Sigmoid colon (tissue), 7 donors: Measurements from ENCODE around the gene DNAI1. TPM values are rescaled to one million over a fixed set of nuclear protein-coding genes. Genes with fewer than 3 reads are reported as not detected.
A peak's percentile ranks its signal among the peaks of the same experiment; 100 is the strongest.

ENCODE experiments used
- DNase-seq: peaks from one replicate; pipeline ENCODE4 v3.0.0-alpha.2; 2019
- H3K27ac ChIP-seq, 4 donors: fragments of 200-600 bp; sonication (generic); one replicate each; pipeline ENCODE4 v1.5.1; 2016 to 2019; ENCODE audit warnings: mild to moderate bottlenecking in 1 of 4
- H3K27me3 ChIP-seq, 3 donors: fragments of 200-600 bp; sonication (generic); one replicate each; pipeline ENCODE4 v1.5.1; 2019; ENCODE audit warnings: mild to moderate bottlenecking in 1 of 3
- H3K36me3 ChIP-seq, 4 donors: fragments of 200-600 bp; sonication (generic); one replicate each; pipeline ENCODE4 v1.5.1; 2016 to 2019
- H3K4me1 ChIP-seq, 4 donors: fragments of 200-600 bp; sonication (generic); one replicate each; pipeline ENCODE4 v1.5.1; 2017 to 2019
- H3K4me3 ChIP-seq, 4 donors: fragments of 200-600 bp; sonication (generic); one replicate each; pipeline ENCODE4 v1.5.1; 2017 to 2019; ENCODE audit warnings: mild to moderate bottlenecking in 2 of 4, moderate library complexity in 1 of 4
- H3K9me3 ChIP-seq, 4 donors: fragments of 200-600 bp in 3 of 4; sonication (generic) in 3 of 4; one replicate each; pipeline versions ENCODE4 v1.5.1 to v1.6.1; 2013 to 2019
- EP300 ChIP-seq, 4 donors: sonication (generic); formaldehyde crosslinking; IDR thresholded peaks; one replicate each; pipeline ENCODE4 v1.6.1; 2017; ENCODE audit warnings: antibody characterized with exemption in 4 of 4
- POLR2A ChIP-seq, 2 donors: fragments of 450-650 bp; IDR thresholded peaks; one replicate each; pipeline ENCODE4 v1.6.1; 2016; ENCODE audit warnings: antibody characterized with exemption in 2 of 2, mild to moderate bottlenecking in 2 of 2, moderate library complexity in 2 of 2
- POLR2AphosphoS5 ChIP-seq, 4 donors: sonication (generic); formaldehyde crosslinking; IDR thresholded peaks; one replicate each; pipeline ENCODE4 v1.6.1; 2017; ENCODE audit warnings: antibody characterized with exemption in 4 of 4
- WGBS, 2 donors: extraction: QIAGEN DNeasy Blood & Tissue Kit; methylation state at CpG; one replicate each; pipeline ENCODE4 v1.1.7; 2013; 5-methylcytosine and 5-hydroxymethylcytosine counted together
- intact Hi-C: fragments of 100-400 bp; cut with DNase I; formaldehyde crosslinking; loops from one replicate; pipeline ENCODE4 v1.15.1; 2023
- polyA plus RNA-seq, 3 donors: library from polyadenylated mRNA; stranded (reverse); fragments of 200-250 nt; gene quantifications; one replicate each; pipeline ENCODE4 v1.2.3, GENCODE V29; 2013
- total RNA-seq, 4 donors: library from RNA; depleted of rRNA; stranded (reverse); fragments of >200 nt; gene quantifications; one replicate each; pipeline ENCODE4 v1.1.0, GENCODE V29; 2016
- TF ChIP-seq, protein P1 (sequence below), 4 experiments: fragments of 450-650 bp in 3 of 4; fragments of 200-600 bp in 1 of 4; IDR thresholded peaks; one replicate each; pipeline ENCODE4 v1.5.1; 2016 to 2019; ENCODE audit warnings: antibody characterized with exemption in 4 of 4, mild to moderate bottlenecking in 3 of 4, moderate library complexity in 2 of 4
- donor health status: healthy with polysubstance abuse.
- donor health status: Bipolar disorder and iron deficiency.
- donor health status: healthy.

Gene DNAI1
- total and polyA plus RNA-seq, 7 donors, result under 0.01 to 0.01 TPM; not detected in 5

GRCh38 chr9:34507966-34508365, 49.4 kb downstream of the DNAI1 start:
- H3K27ac ChIP-seq, result no peak overlapping the region
- H3K36me3 ChIP-seq, result no peaks in the 10 kb centered on the region
- DNase-seq, result peak; percentile 17
- H3K4me3 ChIP-seq, result no peak overlapping the region
- TF ChIP-seq POLR2A (IDR thresholded peaks at IDR 0.05) (no peak), POLR2AphosphoS5 (IDR thresholded peaks at IDR 0.05) (no peak), EP300 (IDR thresholded peaks at IDR 0.05) (no peak)
- TF ChIP-seq, protein P1, sequence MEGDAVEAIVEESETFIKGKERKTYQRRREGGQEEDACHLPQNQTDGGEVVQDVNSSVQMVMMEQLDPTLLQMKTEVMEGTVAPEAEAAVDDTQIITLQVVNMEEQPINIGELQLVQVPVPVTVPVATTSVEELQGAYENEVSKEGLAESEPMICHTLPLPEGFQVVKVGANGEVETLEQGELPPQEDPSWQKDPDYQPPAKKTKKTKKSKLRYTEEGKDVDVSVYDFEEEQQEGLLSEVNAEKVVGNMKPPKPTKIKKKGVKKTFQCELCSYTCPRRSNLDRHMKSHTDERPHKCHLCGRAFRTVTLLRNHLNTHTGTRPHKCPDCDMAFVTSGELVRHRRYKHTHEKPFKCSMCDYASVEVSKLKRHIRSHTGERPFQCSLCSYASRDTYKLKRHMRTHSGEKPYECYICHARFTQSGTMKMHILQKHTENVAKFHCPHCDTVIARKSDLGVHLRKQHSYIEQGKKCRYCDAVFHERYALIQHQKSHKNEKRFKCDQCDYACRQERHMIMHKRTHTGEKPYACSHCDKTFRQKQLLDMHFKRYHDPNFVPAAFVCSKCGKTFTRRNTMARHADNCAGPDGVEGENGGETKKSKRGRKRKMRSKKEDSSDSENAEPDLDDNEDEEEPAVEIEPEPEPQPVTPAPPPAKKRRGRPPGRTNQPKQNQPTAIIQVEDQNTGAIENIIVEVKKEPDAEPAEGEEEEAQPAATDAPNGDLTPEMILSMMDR (IDR thresholded peaks at IDR 0.05), result no peak
- H3K4me1 ChIP-seq, result peaks cover 0 to 5% (median 4%) of the 10 kb centered on the region in 4 donors
- no peaks in the 10 kb centered on the region for H3K27me3 ChIP-seq
- no peaks in the 10 kb centered on the region for H3K9me3 ChIP-seq
- intact Hi-C loops, result no loop called here

DNA sequence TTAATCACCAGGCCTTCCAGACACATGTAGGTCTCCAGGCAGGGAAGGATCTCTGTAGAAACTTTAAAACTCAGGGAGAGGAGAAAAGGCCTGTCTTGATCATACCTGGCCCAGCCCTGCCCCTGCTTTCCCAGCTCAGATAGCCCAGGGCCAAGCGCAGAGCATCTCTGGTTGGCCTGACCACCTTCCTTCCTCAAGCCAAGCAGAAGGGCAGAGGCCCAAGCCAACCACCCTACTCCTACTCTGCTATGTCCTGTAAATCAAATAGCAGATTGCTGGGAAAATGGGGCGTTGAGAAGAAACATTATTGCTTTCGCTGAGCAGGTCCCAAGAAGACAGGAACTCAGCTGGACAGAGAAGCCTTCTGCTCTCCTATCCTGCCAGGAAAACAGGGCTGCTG, 49.9 kb downstream of the DNAI1 start:
- intact Hi-C loops, result no loop called here
- TF ChIP-seq POLR2AphosphoS5 (IDR thresholded peaks at IDR 0.05) (no peak), POLR2A (IDR thresholded peaks at IDR 0.05) (no peak)
- TF ChIP-seq, protein P1 (IDR thresholded peaks at IDR 0.05), result no peak
- Histone ChIP-seq H3K9me3 (no peaks in the 10 kb centered on the region), H3K27ac (no peak overlapping the region), H3K36me3 (no peaks in the 10 kb centered on the region), H3K4me1 (peaks cover 0 to under 1% (median 0%) of the 10 kb centered on the region in 4 donors), H3K4me3 (no peak overlapping the region), H3K27me3 (no peaks in the 10 kb centered on the region)
- WGBS, 2 donors, result 94 to 95% methylated on average over 3 of the region's 3 CpGs
- DNase-seq, result peak; percentile 17

DNA sequence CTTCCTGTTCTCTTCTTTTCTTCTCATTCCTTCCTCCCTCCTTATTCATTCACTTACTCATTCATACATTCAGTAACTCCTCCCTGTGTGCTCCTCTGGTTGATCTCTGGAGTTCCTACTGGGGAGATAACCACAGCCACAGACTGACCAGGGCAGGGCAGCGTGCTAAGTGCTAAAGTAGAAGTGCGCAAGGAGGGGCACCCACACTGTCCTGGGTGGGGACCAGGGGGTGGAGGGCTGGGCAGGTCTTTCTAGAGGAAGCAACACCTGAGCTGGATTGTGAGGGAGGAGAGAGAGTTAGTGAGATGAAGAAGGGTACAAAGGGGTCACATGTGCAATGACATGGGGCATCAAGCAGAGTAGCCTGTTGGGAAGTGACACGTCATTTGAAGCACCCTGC, 50.3 kb downstream of the DNAI1 start:
- H3K27ac ChIP-seq, result no peak overlapping the region
- intact Hi-C loops, result no loop called here

DNA sequence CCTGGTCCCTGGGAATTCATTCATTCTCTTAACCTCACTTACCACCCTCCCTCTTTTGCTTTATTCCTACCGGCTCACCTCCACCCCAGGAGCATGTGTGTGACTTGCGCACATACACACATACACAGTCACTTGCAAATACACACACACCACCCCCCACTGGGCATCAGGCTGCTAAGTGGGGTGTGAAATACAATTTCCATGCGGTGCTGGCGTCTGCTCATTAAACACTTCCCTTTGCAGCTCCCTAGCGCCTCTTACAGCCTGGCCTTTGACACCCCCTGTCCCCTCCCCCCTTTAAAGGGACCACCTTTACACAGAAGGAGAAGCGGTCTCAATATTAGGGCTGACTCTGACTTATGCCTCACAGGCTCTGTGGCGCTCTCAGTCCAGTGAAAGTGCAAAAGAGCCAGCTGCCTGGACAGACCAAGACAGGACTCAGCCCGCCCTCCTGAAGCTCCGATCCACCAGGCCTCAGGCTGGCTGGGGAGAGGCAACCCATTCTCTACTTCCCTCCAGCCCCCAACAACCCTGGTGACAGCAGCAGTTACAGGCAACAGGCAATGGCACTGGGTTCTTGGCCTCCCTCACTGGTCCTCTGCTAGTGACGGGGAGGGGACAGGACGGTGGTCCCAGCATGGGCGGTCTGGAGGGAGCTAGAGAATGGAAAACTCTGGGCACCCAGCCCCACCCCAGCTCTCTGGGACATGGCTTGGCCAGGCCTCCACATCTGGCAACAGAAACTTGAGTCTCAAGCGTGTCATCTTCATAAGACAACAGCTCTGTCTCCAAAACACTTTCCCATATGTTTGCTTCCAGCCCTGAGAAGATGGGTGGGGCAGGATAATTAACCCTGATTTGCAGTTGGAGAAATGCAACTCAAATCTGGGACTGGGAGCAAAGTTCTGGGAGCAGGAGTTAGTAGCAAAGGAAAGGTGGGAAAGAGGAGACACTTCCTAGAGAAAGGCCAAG, 52.2 kb downstream of the DNAI1 start:
- WGBS, 2 donors, result 58 to 73% methylated on average over 13 of the region's 13 CpGs
- peak; percentile 27 for DNase-seq

More for the DNA sequence above, 50.3 kb downstream of the DNAI1 start:
- Histone ChIP-seq H3K36me3 (no peaks in the 10 kb centered on the region), H3K4me3 (no peak overlapping the region), H3K4me1 (no peaks in the 10 kb centered on the region), H3K27me3 (no peaks in the 10 kb centered on the region), H3K9me3 (no peaks in the 10 kb centered on the region)
- TF ChIP-seq POLR2AphosphoS5 (IDR thresholded peaks at IDR 0.05), result no peak
- no peak for TF ChIP-seq POLR2A (IDR thresholded peaks at IDR 0.05)
- no peak for TF ChIP-seq EP300 (IDR thresholded peaks at IDR 0.05)
- 76 to 94% methylated on average over 3 of the region's 3 CpGs for WGBS, 2 donors
- DNase-seq, result peak; percentile 50

More for the DNA sequence above, 52.2 kb downstream of the DNAI1 start:
- Histone ChIP-seq H3K36me3 (no peaks in the 10 kb centered on the region), H3K9me3 (no peaks in the 10 kb centered on the region), H3K27ac (no peak overlapping the region), H3K27me3 (no peaks in the 10 kb centered on the region), H3K4me1 (no peaks in the 10 kb centered on the region), H3K4me3 (no peak overlapping the region)
- TF ChIP-seq, protein P1 (IDR thresholded peaks at IDR 0.05), result no peak
- TF ChIP-seq POLR2A (IDR thresholded peaks at IDR 0.05), result no peak
- no peak for TF ChIP-seq EP300 (IDR thresholded peaks at IDR 0.05)
- TF ChIP-seq POLR2AphosphoS5 (IDR thresholded peaks at IDR 0.05), result no peak
- intact Hi-C loops, result no loop called here
